Activated CD4-positive, alpha-beta memory T cell treated with anti-CD3 and anti-CD28 coated beads for 36 hours (primary cell): ENCODE data around the gene GPR180. TPM values are rescaled to one million over a fixed set of nuclear protein-coding genes. Genes with fewer than 3 reads are reported as not detected.
A peak's percentile ranks its signal among the peaks of the same experiment; 100 is the strongest.

Experiments used
- CTCF ChIA-PET: fragments of 350-600 bp; sonication (Branson Sonifier 250); formaldehyde crosslinking; loops from one replicate; lab custom pipeline; 2021; ENCODE audit warnings: antibody characterized with exemption, inconsistent platforms; lab: Charles Lee
- POLR2A ChIA-PET: fragments of 350-600 bp; sonication (Branson Sonifier 250); formaldehyde crosslinking; loops from one replicate; lab custom pipeline; 2021; ENCODE audit warnings: antibody characterized with exemption; lab: Charles Lee
- DNase-seq: peaks from one replicate; pipeline ENCODE4 v3.0.0-alpha.2; 2020
- H3K27ac Mint-ChIP-seq: one replicate; pipeline ENCODE4 v1.8.0; 2021; ENCODE audit warnings: mixed read lengths
- H3K27me3 Mint-ChIP-seq: one replicate; pipeline ENCODE4 v1.8.0; 2021; ENCODE audit warnings: mixed read lengths
- H3K36me3 Mint-ChIP-seq: one replicate; pipeline ENCODE4 v1.8.0; 2021; ENCODE audit warnings: mixed read lengths
- H3K4me1 Mint-ChIP-seq: one replicate; pipeline ENCODE4 v1.8.0; 2021; ENCODE audit warnings: low read depth, mixed read lengths
- H3K4me3 Mint-ChIP-seq: one replicate; pipeline ENCODE4 v1.8.0; 2021; ENCODE audit warnings: mild to moderate bottlenecking, mixed read lengths
- H3K9me3 Mint-ChIP-seq: one replicate; pipeline ENCODE4 v1.8.0; 2021; ENCODE audit warnings: mixed read lengths
- intact Hi-C: fragments of 100-400 bp; cut with micrococcal nuclease; formaldehyde crosslinking; loops from one replicate; pipeline ENCODE4 v1.15.1; 2023
- total RNA-seq, 2 experiments: library from RNA; stranded (reverse); gene quantifications; one replicate each; pipeline ENCODE4 v1.2.3, GENCODE V29; 2021

The GPR180 gene
- total RNA-seq, 2 experiments from 2014 or later, result 9.1 to 9.7 TPM

DNA sequence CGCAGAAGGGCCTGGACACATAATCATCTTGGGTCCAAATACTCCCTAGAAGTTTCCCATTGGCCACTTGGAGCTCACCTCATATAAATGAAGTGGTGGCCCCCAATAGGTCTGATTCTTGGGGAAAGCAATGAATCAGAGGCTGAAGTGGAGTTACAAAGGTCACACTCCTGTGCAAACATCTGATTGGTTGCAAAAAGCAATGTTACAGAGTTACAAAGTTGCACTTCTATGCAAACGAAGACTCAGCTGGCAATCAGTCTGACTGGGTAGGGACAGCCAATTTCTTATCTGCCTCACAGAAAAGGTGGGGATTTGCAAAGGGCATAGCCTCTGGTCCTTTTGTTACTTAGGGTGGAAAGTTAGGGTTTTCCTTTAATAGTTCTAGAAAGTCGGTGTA, 1.8 kb upstream of the GPR180 start:
- peaks cover 8% of the 10 kb centered on the region for H3K36me3 Mint-ChIP-seq
- intact Hi-C loops, result loop anchor here (2.0 to 10.0 kb wide), 4 partner anchors 57 to 702 kb away; partner anchors contain the start of gene ABCC4
- peaks cover 9% of the 10 kb centered on the region for H3K9me3 Mint-ChIP-seq
- ChIA-PET POLR2A (no interaction called here), CTCF (no interaction called here)
- no peak overlapping the region for H3K27ac Mint-ChIP-seq
- H3K27me3 Mint-ChIP-seq, result no peaks in the 10 kb centered on the region
- peaks cover 29% of the 10 kb centered on the region for H3K4me1 Mint-ChIP-seq
- DNase-seq, result no peak
- no peak overlapping the region for H3K4me3 Mint-ChIP-seq

DNA sequence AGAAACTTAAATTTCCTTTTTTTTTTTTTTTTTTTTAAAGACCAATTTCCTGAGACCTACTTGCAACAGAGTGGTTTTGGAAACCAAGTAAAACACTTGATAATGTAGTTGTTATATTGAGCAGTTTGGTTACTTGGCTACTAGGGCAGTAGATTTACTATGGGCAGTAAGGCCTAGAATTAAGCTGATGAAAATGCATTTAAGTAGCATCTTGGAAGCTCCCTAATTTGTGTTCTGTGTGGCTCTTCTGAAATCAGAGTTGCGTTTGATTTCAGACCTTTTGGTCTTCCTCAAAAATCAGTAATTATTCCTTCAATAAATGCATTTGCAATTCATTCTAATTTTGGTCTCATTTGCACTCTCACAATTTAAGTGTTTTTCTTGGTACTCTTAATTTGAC, 810 bp downstream of the GPR180 start:
- Mint-ChIP-seq H3K9me3 (peaks cover 9% of the 10 kb centered on the region), H3K27me3 (no peaks in the 10 kb centered on the region), H3K27ac (peak overlapping the region; percentile 87), H3K4me3 (peak overlapping the region; percentile 88), H3K4me1 (peaks cover 33% of the 10 kb centered on the region), H3K36me3 (peaks cover 26% of the 10 kb centered on the region)
- CTCF ChIA-PET, result interaction anchor here (1.0 kb wide), 1 partner anchor 15 kb away, joined by 4 read pairs; no protein-coding TSS in a partner anchor
- no peak for DNase-seq
- POLR2A ChIA-PET, result interaction anchor here (0.8 to 1.3 kb wide), 4 partner anchors 9 to 58 kb away, joined by 3 to 7 read pairs (median 3); no protein-coding TSS in a partner anchor
- intact Hi-C loops, result loop anchor here (5.0 to 10.0 kb wide), 2 partner anchors 55 to 278 kb away; no protein-coding TSS in a partner anchor

GRCh38 chr13:94607056-94607455, 5.4 kb downstream of the GPR180 start:
- Mint-ChIP-seq H3K4me3 (no peak overlapping the region), H3K4me1 (peaks cover 36% of the 10 kb centered on the region), H3K27me3 (no peaks in the 10 kb centered on the region), H3K27ac (no peak overlapping the region), H3K9me3 (no peaks in the 10 kb centered on the region), H3K36me3 (peaks cover 34% of the 10 kb centered on the region)
- intact Hi-C loops, result loop anchor here (10.0 kb wide), 1 partner anchor 282 kb away; no protein-coding TSS in a partner anchor
- POLR2A ChIA-PET, result no interaction called here
- CTCF ChIA-PET, result interaction anchor here (1.0 to 1.8 kb wide), 3 partner anchors 13 to 172 kb away, joined by 4 read pairs; no protein-coding TSS in a partner anchor
- no peak for DNase-seq

- DNase-seq, result no peak
- Mint-ChIP-seq H3K27ac (peak overlapping the region; percentile 11), H3K36me3 (peaks cover 32% of the 10 kb centered on the region), H3K9me3 (no peaks in the 10 kb centered on the region), H3K4me3 (no peak overlapping the region), H3K4me1 (peaks cover 31% of the 10 kb centered on the region), H3K27me3 (no peaks in the 10 kb centered on the region)
- ChIA-PET CTCF (interaction anchor here (1.0 to 1.5 kb wide), 2 partner anchors 12 to 172 kb away, joined by 3 to 4 read pairs; no protein-coding TSS in a partner anchor), POLR2A (no interaction called here)
- intact Hi-C loops, result loop anchor here (10.0 kb wide), 1 partner anchor 283 kb away; no protein-coding TSS in a partner anchor
These were observed 6.3 kb downstream of the GPR180 start for GRCh38 chr13:94607939-94608338.

DNA sequence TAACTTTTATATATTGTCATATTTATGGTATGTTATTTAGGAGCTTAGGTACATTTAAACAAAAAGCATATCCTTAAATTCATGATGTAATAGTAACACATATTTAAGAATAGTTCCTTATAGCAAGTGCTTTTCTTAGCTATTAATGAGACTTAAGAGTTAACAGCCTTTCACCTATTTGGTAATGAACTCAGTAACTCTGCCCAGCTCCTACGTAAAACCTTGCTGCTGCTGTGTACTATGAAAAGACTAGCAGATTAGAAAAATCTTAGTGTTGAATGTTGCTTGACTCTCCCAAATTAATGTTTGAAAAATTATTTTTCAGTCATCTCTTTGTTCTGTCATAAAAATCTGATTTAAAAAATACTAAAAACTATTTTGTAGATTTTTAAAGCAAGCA, 6.9 kb downstream of the GPR180 start:
- H3K27ac Mint-ChIP-seq, result no peak overlapping the region
- intact Hi-C loops, result loop anchor here (10.0 kb wide), 1 partner anchor 284 kb away; no protein-coding TSS in a partner anchor
- no peaks in the 10 kb centered on the region for H3K9me3 Mint-ChIP-seq
- CTCF ChIA-PET, result interaction anchor here (0.8 to 1.5 kb wide), 3 partner anchors 9 to 172 kb away, joined by 3 to 6 read pairs (median 5); no protein-coding TSS in a partner anchor
- H3K4me1 Mint-ChIP-seq, result peaks cover 27% of the 10 kb centered on the region
- H3K36me3 Mint-ChIP-seq, result peaks cover 33% of the 10 kb centered on the region
- H3K4me3 Mint-ChIP-seq, result no peak overlapping the region
- DNase-seq, result no peak
- H3K27me3 Mint-ChIP-seq, result no peaks in the 10 kb centered on the region
- POLR2A ChIA-PET, result no interaction called here

DNA sequence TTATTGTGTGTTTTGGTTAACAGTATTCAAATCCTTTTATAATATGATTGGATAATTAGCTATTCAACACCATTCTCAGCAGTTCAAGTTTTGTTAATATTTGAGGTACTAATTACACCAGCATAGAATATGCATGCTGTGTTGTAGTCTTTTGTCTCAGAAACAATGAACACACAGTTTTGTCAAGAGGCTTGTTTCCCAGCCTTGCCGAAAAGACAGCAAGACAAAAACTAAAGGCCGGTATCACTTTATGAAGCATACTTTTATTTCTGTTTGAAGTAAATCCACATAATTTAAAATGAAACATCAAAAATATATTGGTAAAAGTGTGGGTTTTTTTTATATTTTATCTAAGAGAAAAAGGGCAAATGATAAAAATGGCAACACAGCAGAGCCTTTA, 7.5 kb downstream of the GPR180 start:
- Mint-ChIP-seq H3K9me3 (no peaks in the 10 kb centered on the region), H3K27ac (no peak overlapping the region), H3K4me3 (no peak overlapping the region), H3K36me3 (peaks cover 33% of the 10 kb centered on the region), H3K4me1 (peaks cover 28% of the 10 kb centered on the region), H3K27me3 (no peaks in the 10 kb centered on the region)
- CTCF ChIA-PET, result interaction anchor here (0.8 to 1.5 kb wide), 3 partner anchors 9 to 173 kb away, joined by 3 to 6 read pairs (median 5); no protein-coding TSS in a partner anchor
- no peak for DNase-seq
- intact Hi-C loops, result loop anchor here (10.0 kb wide), 1 partner anchor 284 kb away; no protein-coding TSS in a partner anchor
- POLR2A ChIA-PET, result no interaction called here

DNA sequence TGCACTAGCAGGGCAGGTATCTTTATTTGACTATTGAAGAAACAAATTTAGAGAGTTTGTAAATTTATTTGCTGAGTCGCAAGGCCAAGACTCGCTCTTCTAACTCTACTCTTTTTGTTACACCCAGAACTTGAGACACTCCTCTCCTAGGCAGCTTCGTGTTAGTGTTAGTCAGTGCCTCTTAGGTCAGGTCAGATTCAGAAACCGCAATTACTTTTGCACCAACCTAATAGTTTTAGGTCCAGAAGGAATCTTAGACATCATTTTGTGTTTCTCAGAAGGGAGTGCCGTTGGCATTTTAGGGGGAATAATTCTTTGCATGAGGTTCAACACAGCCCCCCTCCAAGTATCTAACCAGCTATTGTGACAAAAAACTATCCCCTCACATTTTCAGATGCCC, 8.8 kb downstream of the GPR180 start:
- H3K36me3 Mint-ChIP-seq, result peaks cover 31% of the 10 kb centered on the region
- CTCF ChIA-PET, result no interaction called here
- no peaks in the 10 kb centered on the region for H3K27me3 Mint-ChIP-seq
- H3K9me3 Mint-ChIP-seq, result no peaks in the 10 kb centered on the region
- POLR2A ChIA-PET, result interaction anchor here (1.0 kb wide), 1 partner anchor 8 kb away, joined by 3 read pairs; no protein-coding TSS in a partner anchor
- DNase-seq, result no peak
- peaks cover 30% of the 10 kb centered on the region for H3K4me1 Mint-ChIP-seq
- no peak overlapping the region for H3K4me3 Mint-ChIP-seq
- no peak overlapping the region for H3K27ac Mint-ChIP-seq
- intact Hi-C loops, result no loop called here

DNA sequence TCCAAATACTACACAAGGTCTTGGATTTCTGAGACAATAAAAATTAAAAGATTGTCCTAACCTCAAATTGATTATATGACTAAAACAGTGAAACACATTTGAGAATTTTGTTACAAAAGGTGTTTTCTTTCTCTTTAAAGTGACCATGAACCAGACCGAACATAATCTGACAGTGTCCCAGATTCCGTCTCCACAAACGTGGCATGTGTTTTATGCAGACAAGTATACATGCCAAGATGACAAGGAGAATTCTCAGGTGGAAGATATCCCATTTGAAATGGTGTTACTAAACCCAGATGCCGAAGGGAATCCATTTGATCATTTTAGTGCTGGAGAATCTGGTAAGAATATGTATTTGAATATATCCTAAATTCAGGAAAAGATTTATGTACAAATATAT, 10.4 kb downstream of the GPR180 start:
- Mint-ChIP-seq H3K9me3 (no peaks in the 10 kb centered on the region), H3K4me3 (no peak overlapping the region), H3K36me3 (peaks cover 18% of the 10 kb centered on the region), H3K27ac (no peak overlapping the region), H3K4me1 (peaks cover 30% of the 10 kb centered on the region), H3K27me3 (no peaks in the 10 kb centered on the region)
- DNase-seq, result no peak
- intact Hi-C loops, result no loop called here
- ChIA-PET POLR2A (no interaction called here), CTCF (no interaction called here)

DNA sequence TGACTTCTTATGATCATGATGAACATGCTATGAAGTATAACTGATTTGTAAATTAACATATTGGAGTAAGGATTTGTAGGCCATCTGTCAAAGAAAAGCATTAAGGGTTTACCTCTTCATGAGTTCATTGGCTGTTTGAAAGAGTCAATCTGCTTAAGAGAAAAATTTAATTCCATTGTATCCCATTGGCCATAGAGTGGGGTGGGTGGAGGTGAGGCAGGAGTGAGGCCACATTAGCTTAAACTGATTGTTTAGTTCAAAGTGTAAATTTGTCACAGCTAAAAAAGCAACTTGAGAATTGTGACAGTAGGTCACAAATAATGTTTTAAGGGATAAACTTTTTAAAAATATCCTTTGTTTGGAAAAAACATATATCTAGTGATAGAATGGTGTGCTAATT, 11.4 kb downstream of the GPR180 start:
- Mint-ChIP-seq H3K27me3 (no peaks in the 10 kb centered on the region), H3K4me1 (peaks cover 20% of the 10 kb centered on the region), H3K27ac (no peak overlapping the region), H3K36me3 (peaks cover 14% of the 10 kb centered on the region), H3K4me3 (no peak overlapping the region), H3K9me3 (no peaks in the 10 kb centered on the region)
- DNase-seq, result no peak
- intact Hi-C loops, result no loop called here
- ChIA-PET POLR2A (interaction anchor here (0.8 kb wide), 1 partner anchor 17 kb away, joined by 3 read pairs; the partner anchor contains the start of gene TGDS), CTCF (interaction anchor here (1.4 kb wide), 1 partner anchor 177 kb away, joined by 4 read pairs; no protein-coding TSS in a partner anchor)

GRCh38 chr13:94617389-94618000, 15.8 kb downstream of the GPR180 start:
- Mint-ChIP-seq H3K27ac (no peak overlapping the region), H3K36me3 (peaks cover 25% of the 10 kb centered on the region), H3K4me3 (no peak overlapping the region), H3K4me1 (peaks cover 14% of the 10 kb centered on the region), H3K27me3 (no peaks in the 10 kb centered on the region), H3K9me3 (no peaks in the 10 kb centered on the region)
- DNase-seq, result no peak
- intact Hi-C loops, result loop anchor here (1.0 kb wide), 1 partner anchor 182 kb away; no protein-coding TSS in a partner anchor
- POLR2A ChIA-PET, result interaction anchor here (0.9 kb wide), 1 partner anchor 15 kb away, joined by 3 read pairs; no protein-coding TSS in a partner anchor
- CTCF ChIA-PET, result interaction anchor here (0.6 to 7.7 kb wide), 33 partner anchors 9 to 787 kb away, joined by 3 to 174 read pairs (median 3); partner anchors contain the start of genes GPR180 and TGDS

- CTCF ChIA-PET, result interaction anchor here (0.6 to 7.7 kb wide), 16 partner anchors 9 to 782 kb away, joined by 3 to 174 read pairs (median 4); partner anchors contain the start of gene TGDS
- H3K36me3 Mint-ChIP-seq, result peaks cover 35% of the 10 kb centered on the region
- no peak overlapping the region for H3K27ac Mint-ChIP-seq
- intact Hi-C loops, result loop anchor here (5.0 kb wide), 1 partner anchor 37 kb away; no protein-coding TSS in a partner anchor
- peaks cover 9% of the 10 kb centered on the region for H3K4me1 Mint-ChIP-seq
- POLR2A ChIA-PET, result no interaction called here
- H3K4me3 Mint-ChIP-seq, result no peak overlapping the region
- no peaks in the 10 kb centered on the region for H3K9me3 Mint-ChIP-seq
- peak; percentile 40 for DNase-seq
- no peaks in the 10 kb centered on the region for H3K27me3 Mint-ChIP-seq
These were observed 18.7 kb downstream of the GPR180 start for GRCh38 chr13:94620286-94620896.
